AG04449 (cell line): ENCODE measurements around the gene PCID2.
"Not testable (repeated sequence)": the region's sequence is repeated elsewhere in the genome, so short reads cannot be mapped to it uniquely, and the experiment has no call there.

Experiments used
- CTCF ChIA-PET: fragments of 350-600 bp; formaldehyde crosslinking; extraction: SDS; loops from one replicate; lab custom pipeline; 2021; ENCODE audit warnings: antibody characterized with exemption; lab: Yijun Ruan, JAX
- POLR2A ChIA-PET: fragments of 400-600, 350-600 bp; formaldehyde crosslinking; extraction: SDS; loops from one replicate; lab custom pipeline; 2020; ENCODE audit warnings: antibody characterized with exemption, inconsistent platforms; lab: Yijun Ruan, JAX
- DNase-seq: peaks from one replicate; pipeline ENCODE4 v3.0.0-alpha.2; 2010; ENCODE audit warnings: low read depth, low spot score
- H3K4me3 ChIP-seq: 2 replicates; pipeline ENCODE4 v1.5.1; 2011; ENCODE audit warnings: low read depth, mild to moderate bottlenecking, control low read depth, low read length
- TF ChIP-seq, protein P1 (sequence below): IDR thresholded peaks from one replicate; pipeline ENCODE4 v1.5.1; 2011; ENCODE audit warnings: mild to moderate bottlenecking, moderate library complexity, low read length, control low read depth, inconsistent platforms; ENCODE audit not compliant: insufficient read depth; ENCODE audit errors: missing control alignments

PCID2 gene

GRCh38 chr13:113208421-113209335 lies at the start of gene PCID2:
Gene PCID2, minus strand, starts transcription at chr13:113208669. Its CDS starts 35 bp downstream, at chr13:113208634.
- ChIA-PET CTCF (interaction anchor here (1.1 to 1.4 kb wide), 3 partner anchors 17 to 174 kb away, joined by 3 to 7 read pairs (median 6); no protein-coding TSS in a partner anchor), POLR2A (interaction anchor here (0.6 to 1.1 kb wide), 4 partner anchors 9 to 116 kb away, joined by 3 to 4 read pairs (median 3); no protein-coding TSS in a partner anchor)
- DNase-seq: peak; percentile 14
- H3K4me3 ChIP-seq: peak within 1 kb of the TSS; percentile 76
- TF ChIP-seq, protein P1, sequence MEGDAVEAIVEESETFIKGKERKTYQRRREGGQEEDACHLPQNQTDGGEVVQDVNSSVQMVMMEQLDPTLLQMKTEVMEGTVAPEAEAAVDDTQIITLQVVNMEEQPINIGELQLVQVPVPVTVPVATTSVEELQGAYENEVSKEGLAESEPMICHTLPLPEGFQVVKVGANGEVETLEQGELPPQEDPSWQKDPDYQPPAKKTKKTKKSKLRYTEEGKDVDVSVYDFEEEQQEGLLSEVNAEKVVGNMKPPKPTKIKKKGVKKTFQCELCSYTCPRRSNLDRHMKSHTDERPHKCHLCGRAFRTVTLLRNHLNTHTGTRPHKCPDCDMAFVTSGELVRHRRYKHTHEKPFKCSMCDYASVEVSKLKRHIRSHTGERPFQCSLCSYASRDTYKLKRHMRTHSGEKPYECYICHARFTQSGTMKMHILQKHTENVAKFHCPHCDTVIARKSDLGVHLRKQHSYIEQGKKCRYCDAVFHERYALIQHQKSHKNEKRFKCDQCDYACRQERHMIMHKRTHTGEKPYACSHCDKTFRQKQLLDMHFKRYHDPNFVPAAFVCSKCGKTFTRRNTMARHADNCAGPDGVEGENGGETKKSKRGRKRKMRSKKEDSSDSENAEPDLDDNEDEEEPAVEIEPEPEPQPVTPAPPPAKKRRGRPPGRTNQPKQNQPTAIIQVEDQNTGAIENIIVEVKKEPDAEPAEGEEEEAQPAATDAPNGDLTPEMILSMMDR: peak; percentile 3

GRCh38 chr13:113257908-113258307 lies 49.4 kb upstream of the PCID2 start:
- CTCF ChIA-PET: interaction anchor here (0.8 to 1.6 kb wide), 2 partner anchors 18 to 32 kb away, joined by 3 to 4 read pairs; no protein-coding TSS in a partner anchor
- POLR2A ChIA-PET, H3K4me3 ChIP-seq, DNase-seq: not testable (repeated sequence)

DNA sequence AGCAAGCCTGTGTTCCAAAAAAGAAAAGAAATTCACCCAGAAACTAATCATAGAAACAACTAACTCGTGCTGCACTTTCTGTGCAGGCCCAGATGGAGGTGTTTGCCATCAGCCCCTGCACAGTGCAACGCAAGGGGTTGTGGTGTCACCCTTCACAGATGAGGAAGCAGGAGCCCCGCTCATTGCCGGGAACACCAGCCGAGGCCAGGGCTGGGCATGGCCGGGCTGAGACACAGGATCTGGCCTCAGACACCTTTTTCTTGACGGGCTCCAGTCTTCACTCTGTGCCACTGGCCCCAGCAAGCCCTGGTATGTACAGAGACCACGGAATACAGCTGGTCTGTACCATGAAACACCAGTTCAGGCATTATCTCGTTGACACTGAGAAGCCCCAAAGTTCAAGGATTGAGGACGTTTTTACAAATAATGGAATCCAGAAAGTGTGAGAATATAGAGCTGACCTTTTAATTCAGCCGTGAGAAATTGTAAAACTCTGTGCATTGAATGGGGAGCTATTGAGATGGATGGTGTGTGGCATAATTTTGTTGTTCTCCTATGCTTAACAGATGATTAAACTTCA lies 44.1 kb upstream of the PCID2 start:
- POLR2A ChIA-PET: no interaction called here
- CTCF ChIA-PET: interaction anchor here (1.0 to 1.4 kb wide), 2 partner anchors 10 to 24 kb away, joined by 3 read pairs; no protein-coding TSS in a partner anchor
- no peak overlapping the region for H3K4me3 ChIP-seq
- TF ChIP-seq, protein P1: no peak
- DNase-seq: no peak

- CTCF ChIA-PET: no interaction called here
- H3K4me3 ChIP-seq: no peak overlapping the region
- POLR2A ChIA-PET: no interaction called here
- TF ChIP-seq, protein P1: peak; percentile 25
- DNase-seq: no peak
These were observed 37.7 kb upstream of the PCID2 start for GRCh38 chr13:113245849-113246796.

GRCh38 chr13:113243847-113244246 lies 35.4 kb upstream of the PCID2 start:
- H3K4me3 ChIP-seq: no peak overlapping the region
- DNase-seq: no peak
- ChIA-PET POLR2A (no interaction called here), CTCF (no interaction called here)
- TF ChIP-seq, protein P1: no peak

DNA sequence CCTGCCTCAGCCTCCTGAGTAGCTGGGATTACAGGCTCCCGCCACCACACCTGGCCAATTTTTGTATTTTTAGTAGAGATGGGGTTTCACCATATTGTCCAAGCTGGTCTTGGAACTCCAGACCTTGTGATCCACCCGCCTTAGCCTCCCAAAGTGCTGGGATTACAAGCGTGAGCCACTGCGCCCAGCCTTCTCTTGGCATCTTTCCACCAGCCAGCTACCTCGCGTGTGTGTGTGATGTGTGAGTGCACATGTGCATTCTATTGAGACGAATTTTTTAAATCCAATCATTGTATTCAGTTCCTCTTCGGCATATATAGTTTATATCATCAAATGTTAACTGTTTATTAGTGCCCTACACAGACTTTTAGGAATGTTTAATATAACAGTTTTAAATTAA lies 33.2 kb upstream of the PCID2 start:
- not testable (repeated sequence) for H3K4me3 ChIP-seq

More for the DNA sequence above, 33.2 kb upstream of the PCID2 start:
- POLR2A ChIA-PET, CTCF ChIA-PET, DNase-seq: not testable (repeated sequence)
